ENCODE results near the gene CMTM7.
"Not testable (repeated sequence)": the region's sequence is repeated elsewhere in the genome, so short reads cannot be mapped to it uniquely, and the experiment has no call there.

The CMTM7 gene

GRCh38 chr3:32460031-32460749 lies 68.5 kb downstream of the CMTM7 start:
- DNase-seq (ENCODE audit: low read depth) = no peak

- DNase-seq (ENCODE audit: low read depth) = not testable (repeated sequence)
Measured at GRCh38 chr3:32460817-32461496, 69.3 kb downstream of the CMTM7 start.

- not testable (repeated sequence) for DNase-seq (ENCODE audit: low read depth)
Measured at GRCh38 chr3:32462191-32462986, 70.7 kb downstream of the CMTM7 start.

GRCh38 chr3:32463415-32463814 lies 71.8 kb downstream of the CMTM7 start:
- not testable (repeated sequence) for DNase-seq (ENCODE audit: low read depth)

- DNase-seq (ENCODE audit: low read depth) = not testable (repeated sequence)
Measured at GRCh38 chr3:32464726-32465125, 73.1 kb downstream of the CMTM7 start.

GRCh38 chr3:32466808-32467207 lies 75.2 kb downstream of the CMTM7 start:
- DNase-seq (ENCODE audit: low read depth) = not testable (repeated sequence)

- DNase-seq (ENCODE audit: low read depth) = peak; percentile 71
Measured at GRCh38 chr3:32467333-32468070, 75.8 kb downstream of the CMTM7 start.

- DNase-seq (ENCODE audit: low read depth) = no peak
Measured at GRCh38 chr3:32469151-32469874, 77.7 kb downstream of the CMTM7 start.

- DNase-seq (ENCODE audit: low read depth) = no peak
Measured at GRCh38 chr3:32470362-32470761, 78.7 kb downstream of the CMTM7 start.

GRCh38 chr3:32471246-32471645 lies 79.6 kb downstream of the CMTM7 start:
- DNase-seq (ENCODE audit: low read depth) = no peak

- DNase-seq (ENCODE audit: low read depth) = not testable (repeated sequence)
Measured at GRCh38 chr3:32472151-32472550, 80.5 kb downstream of the CMTM7 start.

- no peak for DNase-seq (ENCODE audit: low read depth)
Measured at GRCh38 chr3:32474201-32474600, 82.5 kb downstream of the CMTM7 start.

GRCh38 chr3:32480604-32481003 lies 89.0 kb downstream of the CMTM7 start:
- DNase-seq (ENCODE audit: low read depth) = no peak

GRCh38 chr3:32481791-32482631 lies 90.4 kb downstream of the CMTM7 start:
- no peak for DNase-seq (ENCODE audit: low read depth)

- DNase-seq (ENCODE audit: low read depth) = no peak
Measured at GRCh38 chr3:32482693-32483092, 91.0 kb downstream of the CMTM7 start.

GRCh38 chr3:32483772-32484171 lies 92.1 kb downstream of the CMTM7 start:
- DNase-seq (ENCODE audit: low read depth) = no peak

GRCh38 chr3:32484436-32484835 lies 92.8 kb downstream of the CMTM7 start:
- no peak for DNase-seq (ENCODE audit: low read depth)

- no peak for DNase-seq (ENCODE audit: low read depth)
Measured at GRCh38 chr3:32487781-32488473, 96.3 kb downstream of the CMTM7 start.

- no peak for DNase-seq (ENCODE audit: low read depth)
Measured at GRCh38 chr3:32488474-32489008, 96.9 kb downstream of the CMTM7 start.

Data from stimulated activated CD8-positive, alpha-beta memory T cell treated with anti-CD3 and anti-CD28 coated beads, Interleukin-15, amount 100 ng/mL, for 24 hours (primary cell).